Measurements from ENCODE around the gene EBI3. TPM values are rescaled to one million over a fixed set of nuclear protein-coding genes. Genes with fewer than 3 reads are reported as not detected.
"Not testable (repeated sequence)": the region's sequence is repeated elsewhere in the genome, so short reads cannot be mapped to it uniquely, and the experiment has no call there.

Gene EBI3
- total and polyA plus RNA-seq, 2 experiments from 2014 or later, result not detected

DNA sequence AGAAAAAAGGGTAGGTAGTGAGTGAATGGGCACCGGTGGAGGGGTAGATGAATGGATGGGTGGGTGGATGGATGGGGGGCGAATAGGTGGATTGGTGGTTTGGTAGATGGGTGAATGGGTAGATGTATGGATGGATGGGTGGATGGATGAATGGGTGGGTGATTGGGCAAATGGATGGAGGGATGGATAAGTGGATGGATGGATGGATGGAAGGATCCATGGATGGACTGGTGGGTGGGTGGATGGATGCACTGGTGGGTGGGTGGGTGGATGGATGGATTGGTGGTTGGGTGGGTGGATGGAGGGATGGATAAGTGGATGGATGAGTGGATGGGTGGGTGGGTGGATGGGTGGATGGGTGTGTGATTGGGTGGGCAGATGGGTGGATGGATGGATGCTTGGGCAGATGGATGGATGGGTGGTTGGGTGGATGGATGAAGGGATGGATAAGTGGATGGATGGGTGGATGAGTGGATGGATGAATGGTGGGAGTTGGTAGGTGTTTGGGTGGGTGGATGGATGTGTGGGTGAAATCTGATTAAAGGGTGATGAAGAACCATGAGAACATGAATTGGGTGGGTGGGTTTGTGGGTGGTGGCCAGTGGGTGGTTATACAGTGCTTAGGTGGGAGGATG, 44.5 kb upstream of the EBI3 start:
- TF ChIP-seq, protein P1, sequence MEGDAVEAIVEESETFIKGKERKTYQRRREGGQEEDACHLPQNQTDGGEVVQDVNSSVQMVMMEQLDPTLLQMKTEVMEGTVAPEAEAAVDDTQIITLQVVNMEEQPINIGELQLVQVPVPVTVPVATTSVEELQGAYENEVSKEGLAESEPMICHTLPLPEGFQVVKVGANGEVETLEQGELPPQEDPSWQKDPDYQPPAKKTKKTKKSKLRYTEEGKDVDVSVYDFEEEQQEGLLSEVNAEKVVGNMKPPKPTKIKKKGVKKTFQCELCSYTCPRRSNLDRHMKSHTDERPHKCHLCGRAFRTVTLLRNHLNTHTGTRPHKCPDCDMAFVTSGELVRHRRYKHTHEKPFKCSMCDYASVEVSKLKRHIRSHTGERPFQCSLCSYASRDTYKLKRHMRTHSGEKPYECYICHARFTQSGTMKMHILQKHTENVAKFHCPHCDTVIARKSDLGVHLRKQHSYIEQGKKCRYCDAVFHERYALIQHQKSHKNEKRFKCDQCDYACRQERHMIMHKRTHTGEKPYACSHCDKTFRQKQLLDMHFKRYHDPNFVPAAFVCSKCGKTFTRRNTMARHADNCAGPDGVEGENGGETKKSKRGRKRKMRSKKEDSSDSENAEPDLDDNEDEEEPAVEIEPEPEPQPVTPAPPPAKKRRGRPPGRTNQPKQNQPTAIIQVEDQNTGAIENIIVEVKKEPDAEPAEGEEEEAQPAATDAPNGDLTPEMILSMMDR (IDR thresholded peaks at IDR 0.05; ENCODE audit: low read depth, low read length), result no peak
- no peaks in the 10 kb centered on the region for H3K36me3 ChIP-seq
- no peaks in the 10 kb centered on the region for H3K4me1 ChIP-seq (ENCODE audit: low read depth)
- H3K27me3 ChIP-seq, result no peaks in the 10 kb centered on the region
- no peak overlapping the region for H3K27ac ChIP-seq
- DNase-seq (ENCODE audit: low read depth in 1 of 2, low spot score in 1 of 2), result no peak
- H3K4me3 ChIP-seq, result no peak overlapping the region
- H3K9me3 ChIP-seq (ENCODE audit: low read depth), result no peaks in the 10 kb centered on the region

GRCh38 chr19:4185413-4186086, 43.8 kb upstream of the EBI3 start:
- H3K27ac ChIP-seq, result no peak overlapping the region
- DNase-seq (ENCODE audit: low read depth in 1 of 2, low spot score in 1 of 2), result no peak
- H3K4me3 ChIP-seq, result no peak overlapping the region
- TF ChIP-seq, protein P1 (IDR thresholded peaks at IDR 0.05; ENCODE audit: low read depth, low read length), result no peak
- H3K4me1 ChIP-seq (ENCODE audit: low read depth), result no peaks in the 10 kb centered on the region
- no peaks in the 10 kb centered on the region for H3K36me3 ChIP-seq
- H3K9me3 ChIP-seq (ENCODE audit: low read depth), result no peaks in the 10 kb centered on the region
- no peaks in the 10 kb centered on the region for H3K27me3 ChIP-seq

- Histone ChIP-seq H3K27ac (no peak overlapping the region), H3K4me1 (ENCODE audit: low read depth) (no peaks in the 10 kb centered on the region), H3K36me3 (no peaks in the 10 kb centered on the region), H3K4me3 (no peak overlapping the region), H3K9me3 (ENCODE audit: low read depth) (no peaks in the 10 kb centered on the region), H3K27me3 (no peaks in the 10 kb centered on the region)
- DNase-seq (ENCODE audit: low read depth in 1 of 2, low spot score in 1 of 2), result peak; percentile 79 to 84
- TF ChIP-seq, protein P1 (IDR thresholded peaks at IDR 0.05; ENCODE audit: low read depth, low read length), result peak; percentile 90
These were observed 43.0 kb upstream of the EBI3 start for GRCh38 chr19:4186087-4186993.

DNA sequence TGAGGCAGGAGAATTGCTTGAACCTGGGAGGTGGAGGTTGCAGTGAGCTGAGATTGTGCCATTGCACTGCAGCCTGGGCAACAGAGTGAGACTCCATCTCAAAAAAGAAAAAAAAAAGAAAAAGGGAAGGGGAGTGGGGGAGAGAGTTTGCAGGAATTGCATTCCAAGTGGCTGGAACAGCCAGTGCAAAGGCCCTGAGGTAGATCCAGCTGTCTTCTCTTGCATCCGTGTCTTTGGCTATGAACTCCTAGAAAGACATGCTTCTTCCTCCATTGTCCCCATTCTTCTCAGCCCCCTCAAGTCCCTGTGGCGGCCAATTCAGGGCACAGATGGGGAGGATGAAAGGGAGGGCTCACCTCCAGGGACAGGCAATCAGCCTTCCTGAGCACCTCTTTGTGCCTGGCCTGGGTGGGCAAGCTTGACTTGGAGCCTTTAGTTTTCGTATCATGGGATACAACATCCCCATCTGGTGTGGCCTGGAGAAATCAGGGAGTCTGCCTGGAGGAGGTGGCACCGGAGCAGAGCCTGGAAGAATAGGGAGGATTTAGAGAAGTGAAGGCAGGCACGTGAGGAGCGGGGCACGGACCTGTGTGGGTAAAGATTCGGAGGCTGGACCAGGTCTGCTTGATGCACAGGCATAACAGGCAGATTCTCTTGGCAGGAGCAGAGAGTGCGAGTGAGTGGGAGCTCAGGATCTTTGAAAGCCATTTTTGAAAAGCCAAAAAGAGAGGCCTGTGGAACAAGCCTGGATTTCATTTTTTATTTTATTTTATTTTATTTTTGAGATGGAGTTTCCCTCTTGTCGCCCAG, 41.8 kb upstream of the EBI3 start:
- DNase-seq (ENCODE audit: low read depth in 1 of 2, low spot score in 1 of 2), result no peak
- Histone ChIP-seq H3K27ac (no peak overlapping the region), H3K27me3 (no peaks in the 10 kb centered on the region), H3K4me1 (ENCODE audit: low read depth) (no peaks in the 10 kb centered on the region), H3K36me3 (no peaks in the 10 kb centered on the region), H3K9me3 (ENCODE audit: low read depth) (no peaks in the 10 kb centered on the region), H3K4me3 (no peak overlapping the region)
- TF ChIP-seq, protein P1 (IDR thresholded peaks at IDR 0.05; ENCODE audit: low read depth, low read length), result no peak

- no peak overlapping the region for H3K4me3 ChIP-seq
- H3K4me1 ChIP-seq (ENCODE audit: low read depth), result no peaks in the 10 kb centered on the region
- TF ChIP-seq, protein P1 (IDR thresholded peaks at IDR 0.05; ENCODE audit: low read depth, low read length), result no peak
- no peak for DNase-seq (ENCODE audit: low read depth in 1 of 2, low spot score in 1 of 2)
- H3K36me3 ChIP-seq, result no peaks in the 10 kb centered on the region
- no peaks in the 10 kb centered on the region for H3K9me3 ChIP-seq (ENCODE audit: low read depth)
- H3K27me3 ChIP-seq, result peaks cover 6% of the 10 kb centered on the region
- no peak overlapping the region for H3K27ac ChIP-seq
These were observed 39.7 kb upstream of the EBI3 start for GRCh38 chr19:4189641-4190040.

DNA sequence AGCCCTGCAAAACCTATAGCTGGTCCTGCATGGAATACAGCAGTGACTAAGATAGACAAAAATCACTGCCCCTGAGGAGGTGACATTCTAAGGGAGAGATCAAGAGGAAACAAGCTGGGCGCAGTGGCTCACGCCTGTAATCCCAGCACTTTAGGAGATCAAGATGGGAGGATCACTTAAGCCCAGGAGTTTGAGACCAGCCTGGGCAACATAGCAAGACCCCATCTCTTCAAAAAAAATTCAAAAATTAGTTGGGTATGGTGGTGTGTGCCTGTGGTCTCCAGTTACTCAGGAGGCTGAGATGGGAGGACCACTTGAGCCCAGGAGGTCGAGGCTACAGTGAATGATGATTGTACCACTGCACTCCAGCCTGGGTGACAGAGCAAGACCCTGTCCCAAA, 36.8 kb upstream of the EBI3 start:
- DNase-seq (ENCODE audit: low read depth in 1 of 2, low spot score in 1 of 2); H3K4me1 ChIP-seq (ENCODE audit: low read depth); H3K27ac ChIP-seq; H3K9me3 ChIP-seq (ENCODE audit: low read depth); H3K36me3 ChIP-seq; H3K4me3 ChIP-seq: not testable (repeated sequence)
- H3K27me3 ChIP-seq, result peaks cover 18% of the 10 kb centered on the region
